ENCODE data around the gene NR3C2.

Gene NR3C2

DNA sequence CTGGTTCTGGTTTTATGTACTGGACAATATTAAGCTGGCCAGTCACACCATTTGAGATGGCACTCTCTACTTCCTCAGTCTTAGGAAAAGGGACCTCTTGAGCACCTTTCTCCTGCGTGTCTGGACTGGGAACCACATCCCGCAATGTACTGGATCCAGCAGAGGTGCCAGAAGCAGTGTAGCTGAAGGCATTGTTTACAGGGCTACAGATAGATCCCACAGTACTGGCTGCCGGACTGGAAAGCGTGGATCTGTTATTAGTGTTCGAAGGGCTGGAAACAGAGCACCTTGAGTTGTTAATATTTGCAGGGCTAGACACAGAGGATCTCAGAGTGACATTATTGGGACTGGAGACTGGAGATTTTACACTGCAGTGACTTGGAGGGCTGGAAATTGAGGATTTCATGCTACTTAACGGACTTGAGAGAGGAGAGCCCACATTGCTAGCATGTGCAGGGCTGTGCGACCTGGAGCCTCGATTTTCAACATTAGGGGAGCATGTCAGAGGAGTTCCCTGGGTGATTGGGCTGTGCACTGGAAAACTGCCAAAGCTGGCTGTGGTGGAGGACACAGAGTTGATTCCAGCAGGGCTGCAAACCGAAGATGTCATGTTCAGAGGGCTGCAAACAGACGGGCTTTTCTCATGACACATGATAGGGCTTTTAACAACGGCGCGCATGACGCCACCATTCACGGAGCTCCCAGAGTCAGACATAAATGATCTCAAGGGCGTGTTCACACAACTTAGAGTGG lies 6.4 kb downstream of the NR3C2 start:
- no peak for DNase-seq (ENCODE audit: low spot score)

DNA sequence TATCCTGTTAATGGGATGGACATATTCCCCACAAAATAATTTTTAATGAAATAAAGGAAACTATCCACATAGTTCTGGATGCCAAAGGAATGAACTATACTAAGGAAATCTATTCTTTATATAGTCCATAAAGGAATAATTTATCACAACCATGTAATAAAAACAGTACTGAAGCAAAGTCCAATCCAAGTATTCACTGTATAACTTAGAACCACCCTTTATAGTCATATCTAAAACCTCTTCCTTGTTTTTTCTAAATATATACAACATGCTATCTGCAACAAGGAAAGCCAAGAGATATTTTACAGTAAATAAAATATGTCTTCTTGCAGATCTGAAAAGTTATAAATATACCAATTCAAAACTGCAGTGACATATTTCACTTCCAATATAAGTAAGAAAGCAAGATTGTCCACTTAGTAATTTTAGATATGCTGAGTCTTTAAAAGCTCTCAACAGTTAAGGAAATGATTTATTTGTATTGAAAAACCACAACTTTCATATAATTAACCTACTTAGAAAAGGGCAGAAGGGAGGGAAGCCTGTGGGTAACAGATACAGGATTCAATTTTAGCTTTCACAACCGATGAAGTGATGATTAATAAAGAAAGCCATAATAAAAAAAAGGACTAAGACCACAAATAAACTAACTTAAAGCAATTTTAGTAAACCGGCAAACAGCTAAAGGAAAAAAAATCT lies 8.0 kb downstream of the NR3C2 start:
- DNase-seq (ENCODE audit: low spot score) = no peak

DNA sequence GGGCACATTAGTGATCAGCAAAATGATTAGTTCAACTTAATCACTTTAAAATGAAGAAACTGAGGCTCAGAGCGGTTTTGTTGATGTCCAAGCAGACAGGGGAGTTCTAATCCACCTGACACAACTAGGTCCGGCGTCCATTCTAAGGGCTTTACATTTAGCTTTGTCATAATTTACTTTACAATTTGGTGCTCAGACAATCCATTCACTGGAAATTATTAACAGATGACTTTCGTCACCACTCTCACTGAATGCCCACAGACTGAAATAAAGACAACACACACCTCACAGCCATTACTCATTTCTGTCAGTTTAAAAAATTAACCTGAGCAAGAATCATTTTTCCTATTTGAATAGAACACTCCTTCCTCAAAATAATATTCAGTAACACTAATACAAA lies 10.8 kb downstream of the NR3C2 start:
- peak; percentile 66 for DNase-seq (ENCODE audit: low spot score)

DNA sequence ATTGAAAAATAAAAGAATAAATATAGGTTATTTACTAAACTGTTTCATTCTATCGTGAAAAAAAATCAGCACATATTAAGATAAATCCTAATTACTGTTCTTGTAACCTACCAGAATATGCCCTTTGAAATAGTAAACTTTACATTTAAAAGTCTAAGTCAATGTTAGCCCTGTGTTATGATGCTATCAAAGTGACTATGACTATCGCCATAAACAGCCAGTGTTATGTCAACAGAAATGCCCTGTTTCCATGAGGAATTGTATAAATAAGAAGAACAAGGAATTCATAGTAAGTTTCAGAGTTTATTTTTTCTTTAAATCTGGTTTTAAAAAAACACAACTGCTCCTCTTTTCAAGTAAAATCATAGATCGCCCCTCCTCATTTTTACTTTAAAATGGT lies 11.4 kb downstream of the NR3C2 start:
- peak; percentile 23 for DNase-seq (ENCODE audit: low spot score)

DNA sequence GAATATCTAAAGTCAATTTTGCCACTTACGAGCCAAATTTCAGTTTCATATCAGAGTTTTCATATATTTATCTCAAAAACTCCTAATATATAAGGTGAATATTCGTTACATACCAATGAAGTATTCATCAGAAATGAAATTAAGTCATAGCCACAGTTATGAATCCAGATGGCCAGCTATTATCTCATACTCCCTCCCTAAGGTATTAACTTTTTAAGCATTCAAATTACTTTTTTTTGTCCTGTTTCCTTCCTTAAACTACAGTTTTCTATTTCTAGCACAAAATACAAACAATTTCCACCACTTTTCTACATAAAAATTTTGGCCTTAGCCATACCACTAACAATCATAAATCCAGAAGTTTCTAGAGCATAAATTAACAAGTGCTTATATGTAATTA lies 13.0 kb downstream of the NR3C2 start:
- DNase-seq (ENCODE audit: low spot score) = no peak

DNA sequence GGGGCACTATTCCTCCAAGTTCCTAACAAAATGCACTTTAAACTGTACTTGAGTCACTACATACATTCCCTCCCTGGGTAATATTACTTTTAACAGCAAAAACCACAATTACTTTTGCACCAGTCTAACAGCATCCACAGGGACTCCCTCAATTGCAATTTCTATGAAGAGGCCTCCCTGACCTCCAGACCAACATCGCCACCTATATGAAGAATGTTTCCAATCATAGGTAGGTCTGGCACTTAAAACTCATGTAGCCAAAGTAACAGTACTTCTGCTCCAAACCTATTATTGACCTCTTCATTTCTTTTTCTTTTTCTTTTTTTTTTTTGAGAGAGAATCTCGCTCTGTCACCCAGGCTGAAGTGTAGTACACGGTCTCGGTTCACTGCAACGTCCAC lies 15.6 kb downstream of the NR3C2 start:
- no peak for DNase-seq (ENCODE audit: low spot score)

DNA sequence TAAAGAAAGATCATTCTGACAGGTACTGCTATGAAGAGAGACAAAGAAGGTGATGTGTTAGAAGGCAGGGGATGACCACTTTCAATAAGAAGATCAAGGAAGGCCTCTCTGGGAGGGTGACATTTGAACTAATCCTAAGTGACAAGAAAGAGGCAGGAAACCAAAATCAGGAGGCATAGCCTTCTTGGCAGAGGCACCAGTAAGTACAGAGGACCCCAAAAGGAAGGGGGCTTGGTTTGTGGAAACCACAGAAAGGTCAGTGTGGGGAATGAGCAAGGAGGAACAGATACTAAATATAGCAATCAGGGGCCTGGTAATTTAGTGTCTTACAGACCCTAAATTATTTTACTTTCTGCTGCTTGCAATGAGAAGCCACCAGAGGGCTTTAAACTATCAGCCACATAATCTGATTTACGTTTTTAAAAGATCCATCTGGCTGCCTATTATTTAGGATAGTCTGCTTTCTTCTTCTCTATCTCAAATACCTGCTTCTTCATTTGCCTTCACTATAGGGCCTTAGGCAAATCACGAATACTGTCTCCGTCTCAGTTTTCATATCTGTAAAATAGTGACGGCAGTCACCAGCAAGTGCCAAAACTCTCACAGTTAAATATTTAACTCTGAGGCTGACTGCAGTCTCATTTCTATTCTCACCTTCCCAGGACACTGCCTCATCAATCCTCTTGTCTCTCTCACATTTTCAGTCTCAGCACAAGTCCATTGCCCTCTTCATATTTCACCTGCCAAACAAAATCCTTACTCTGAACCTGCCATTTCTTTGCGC lies 16.7 kb downstream of the NR3C2 start:
- DNase-seq (ENCODE audit: low spot score) = peak; percentile 20

DNA sequence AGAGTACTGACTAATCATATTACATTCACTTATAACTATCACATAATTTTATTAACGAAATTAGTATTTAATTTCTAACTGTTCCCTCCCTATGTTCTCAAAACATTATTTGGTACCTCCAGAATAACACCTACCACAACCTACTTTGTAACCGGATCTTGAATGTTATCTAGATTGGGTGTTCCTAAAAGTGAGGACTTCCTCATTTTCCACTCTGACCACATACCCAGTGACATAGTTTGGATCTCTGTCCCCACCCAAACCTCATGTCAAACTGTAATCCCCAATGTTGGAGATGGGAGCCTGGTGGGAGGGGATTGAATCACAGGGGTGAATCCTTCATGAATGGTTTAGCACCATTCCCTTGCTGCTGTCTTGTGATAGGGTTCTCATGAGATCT lies 21.8 kb downstream of the NR3C2 start:
- no peak for DNase-seq (ENCODE audit: low spot score)

DNA sequence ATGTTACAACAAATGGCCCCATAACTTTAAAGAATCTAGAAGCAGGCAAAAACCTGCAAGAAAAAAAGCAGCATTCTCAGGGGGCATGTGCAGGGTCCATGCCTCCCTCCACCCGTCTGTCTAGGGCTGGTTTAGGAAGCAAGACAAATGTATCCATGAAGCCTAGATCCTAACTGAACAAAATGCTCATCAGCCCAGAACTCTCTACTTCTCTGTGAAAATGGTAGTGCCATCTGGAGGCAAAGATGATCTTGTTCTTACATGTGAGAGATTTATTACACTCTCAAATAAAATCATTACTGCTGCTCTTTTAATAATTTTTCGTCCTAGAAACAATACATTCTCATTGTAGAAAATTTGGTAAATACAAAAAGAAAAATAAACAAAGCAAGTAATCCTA lies 26.7 kb downstream of the NR3C2 start:
- peak; percentile 9 for DNase-seq (ENCODE audit: low spot score)

DNA sequence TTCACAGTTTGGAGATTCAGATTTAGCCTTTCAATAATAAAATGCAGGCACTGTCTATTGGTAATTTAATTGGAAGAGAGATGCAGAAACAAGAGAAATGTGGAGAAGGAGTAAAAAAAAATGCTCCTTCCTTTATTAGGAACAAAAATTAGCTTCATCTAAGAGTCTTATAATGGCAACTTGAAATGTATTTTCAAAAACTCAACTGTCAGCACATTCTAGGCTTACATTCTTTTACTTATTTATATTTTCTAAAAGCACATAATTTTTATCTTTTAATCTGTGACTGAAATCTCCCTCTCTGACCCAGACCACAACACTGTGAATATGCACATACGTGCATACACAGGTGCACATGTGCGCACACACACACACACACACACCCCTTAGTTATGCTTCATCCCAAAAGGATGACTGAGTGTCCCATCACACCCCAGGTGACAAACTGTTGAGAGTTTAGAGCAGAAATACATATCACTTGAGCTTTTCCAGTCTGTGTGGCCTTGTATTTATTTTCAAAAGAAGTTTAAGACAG lies 29.7 kb downstream of the NR3C2 start:
- DNase-seq (ENCODE audit: low spot score) = no peak

DNA sequence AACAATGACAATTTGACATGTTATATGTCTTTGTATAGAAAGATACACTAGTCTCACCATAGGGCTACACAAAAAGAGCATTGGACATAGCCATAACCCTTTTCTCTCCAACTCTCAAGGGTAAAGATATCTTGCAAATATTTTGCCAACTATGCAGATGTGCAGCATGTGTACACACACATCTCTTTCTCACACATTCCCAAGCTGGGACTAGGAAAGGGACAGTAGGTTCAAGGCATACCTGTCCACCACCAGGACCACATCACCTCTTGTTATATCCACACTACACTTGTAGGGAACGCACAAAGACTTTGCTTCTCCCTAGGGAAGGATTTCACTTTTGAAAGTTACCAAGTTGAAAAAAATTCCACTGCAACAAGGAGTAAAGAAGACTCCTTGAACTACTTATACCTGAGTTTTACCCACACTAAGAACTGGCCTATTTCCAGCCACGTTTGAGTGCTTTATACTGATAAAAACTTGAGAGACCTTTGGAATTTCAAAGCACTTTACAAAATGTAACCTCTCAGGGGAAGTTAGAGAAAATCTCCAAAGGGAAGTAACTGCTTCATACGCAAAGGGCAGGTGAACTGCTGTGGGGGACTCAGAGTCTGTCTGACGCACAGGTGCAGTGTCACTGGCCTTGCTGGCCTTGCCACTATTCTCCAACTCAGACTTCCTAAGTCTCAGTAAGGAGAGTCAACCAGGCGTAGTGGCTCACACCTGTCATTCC lies 36.9 kb downstream of the NR3C2 start:
- DNase-seq (ENCODE audit: low spot score) = no peak

DNA sequence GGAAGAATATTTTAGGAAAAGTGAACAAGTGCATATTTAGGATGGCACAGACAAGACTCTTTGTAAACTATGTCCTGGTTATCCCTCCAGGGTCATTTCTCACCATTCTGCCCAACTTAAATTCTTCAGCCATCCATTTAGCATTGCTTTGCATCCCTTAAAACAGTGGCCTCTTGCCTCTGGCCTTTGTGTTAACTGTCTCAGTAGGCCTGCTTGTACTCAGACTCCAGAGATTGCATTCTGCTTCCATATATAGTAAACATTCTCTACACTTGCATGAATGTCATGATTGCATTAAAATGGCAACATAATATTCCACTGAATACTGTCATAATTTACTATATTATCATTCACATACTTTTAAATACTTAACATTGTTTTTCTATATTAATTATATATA lies 43.2 kb downstream of the NR3C2 start:
- DNase-seq (ENCODE audit: low spot score) = no peak

DNA sequence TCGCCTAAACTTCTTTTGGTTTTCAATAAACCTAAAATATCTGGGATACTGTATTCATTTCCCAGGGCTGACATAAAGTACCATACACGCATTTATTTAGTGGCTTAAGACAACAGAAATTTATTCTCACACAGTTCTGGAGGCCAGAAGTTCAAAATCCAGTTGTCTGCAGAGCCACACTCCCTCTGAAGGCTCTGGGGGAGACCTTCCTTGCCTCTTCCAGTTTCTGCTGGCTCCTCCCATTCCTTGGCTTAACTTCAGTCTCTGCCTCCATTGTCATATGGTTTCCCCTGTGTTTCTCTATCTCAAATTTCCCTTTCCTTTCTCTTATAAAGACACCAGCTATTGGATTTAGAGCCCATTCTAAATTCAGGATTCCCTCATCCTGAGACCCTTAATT lies 44.4 kb downstream of the NR3C2 start:
- no peak for DNase-seq (ENCODE audit: low spot score)

DNA sequence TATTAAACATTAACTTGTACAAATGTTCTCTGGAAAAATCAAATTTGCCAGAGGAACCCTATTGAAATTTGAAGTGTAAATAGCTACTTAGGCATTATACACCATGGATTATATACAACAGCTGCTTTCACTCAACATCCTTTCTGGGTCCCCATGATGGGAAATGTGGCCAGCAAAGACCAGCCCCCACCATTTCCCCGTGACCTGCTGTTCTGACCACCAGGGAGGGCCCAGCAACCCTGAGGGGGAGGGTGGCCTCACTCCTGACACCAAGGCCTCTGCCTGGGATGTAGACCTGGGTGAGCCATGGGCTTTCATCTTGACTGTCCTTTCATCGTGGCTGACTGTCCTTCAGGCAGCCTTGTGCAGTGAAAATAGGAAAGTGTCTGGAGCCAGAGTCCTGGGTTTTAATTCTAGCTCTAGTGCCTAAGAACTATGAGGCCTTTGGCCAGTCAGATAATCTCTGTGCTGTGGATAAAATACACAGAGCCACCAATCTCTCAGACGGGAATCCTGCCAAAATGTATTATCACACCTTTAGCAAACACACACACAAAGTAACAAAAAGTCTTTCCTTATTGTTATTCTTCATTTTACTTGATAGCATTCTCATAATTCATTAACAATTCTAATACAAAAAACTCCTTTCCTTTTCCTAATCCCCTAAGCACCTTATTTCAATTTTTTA lies 45.1 kb downstream of the NR3C2 start:
- DNase-seq (ENCODE audit: low spot score) = no peak

DNA sequence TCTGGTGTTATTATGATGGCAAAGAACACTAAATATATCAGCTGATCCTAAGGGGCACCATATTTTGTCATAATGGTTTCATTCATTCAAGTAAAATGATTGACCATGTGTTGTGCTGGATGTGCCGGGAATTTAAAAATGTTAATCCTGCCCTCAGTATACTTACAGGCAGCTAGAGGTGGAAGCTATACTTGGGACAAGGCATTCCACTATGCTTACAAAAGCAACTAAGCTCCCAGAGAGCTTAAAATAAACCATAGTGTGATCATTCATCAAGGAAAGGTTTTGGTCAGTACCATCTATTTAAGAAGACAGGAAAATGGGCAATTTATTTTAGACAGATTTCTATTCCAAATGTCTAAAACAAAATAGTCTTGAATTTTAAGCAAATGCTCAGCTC lies 46.4 kb downstream of the NR3C2 start:
- DNase-seq (ENCODE audit: low spot score) = no peak

DNA sequence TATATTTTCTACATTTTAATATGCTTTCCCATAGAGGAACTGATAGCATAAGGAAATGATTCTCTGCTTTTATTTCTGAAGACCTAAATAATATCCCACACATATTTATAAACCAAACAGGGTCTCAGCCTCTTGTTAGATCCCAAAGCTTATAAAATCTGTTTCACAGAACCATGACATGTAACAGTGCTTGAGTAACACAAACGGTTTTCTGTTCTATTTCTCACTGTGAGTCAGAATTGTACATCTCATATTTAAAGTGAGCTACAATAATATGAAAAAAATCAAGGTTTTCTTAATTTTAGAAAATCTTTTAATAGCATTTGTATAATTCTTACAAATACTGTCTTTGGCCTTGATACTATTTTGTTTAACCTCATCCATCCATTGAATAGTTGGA lies 51.2 kb downstream of the NR3C2 start:
- no peak for DNase-seq (ENCODE audit: low spot score)

DNA sequence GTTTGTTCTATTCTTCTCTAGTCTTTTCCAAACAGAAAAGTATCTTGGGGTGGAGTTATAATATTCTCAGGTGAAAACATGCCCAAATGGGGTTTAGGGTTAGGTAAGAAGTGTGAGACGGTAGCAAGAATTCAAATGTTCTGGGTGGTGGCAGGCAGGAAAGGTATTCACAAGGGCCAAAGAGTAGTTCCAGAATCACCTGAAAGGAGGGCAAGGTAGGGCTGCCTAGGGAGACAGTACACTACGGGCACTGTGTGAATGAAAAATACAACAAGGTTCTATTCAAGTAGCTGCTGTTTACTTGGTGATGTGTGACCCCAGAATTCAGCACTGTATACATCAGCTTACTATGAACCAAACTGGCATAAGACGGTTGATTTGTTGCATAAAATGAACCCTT lies 51.9 kb downstream of the NR3C2 start:
- no peak for DNase-seq (ENCODE audit: low spot score)

DNA sequence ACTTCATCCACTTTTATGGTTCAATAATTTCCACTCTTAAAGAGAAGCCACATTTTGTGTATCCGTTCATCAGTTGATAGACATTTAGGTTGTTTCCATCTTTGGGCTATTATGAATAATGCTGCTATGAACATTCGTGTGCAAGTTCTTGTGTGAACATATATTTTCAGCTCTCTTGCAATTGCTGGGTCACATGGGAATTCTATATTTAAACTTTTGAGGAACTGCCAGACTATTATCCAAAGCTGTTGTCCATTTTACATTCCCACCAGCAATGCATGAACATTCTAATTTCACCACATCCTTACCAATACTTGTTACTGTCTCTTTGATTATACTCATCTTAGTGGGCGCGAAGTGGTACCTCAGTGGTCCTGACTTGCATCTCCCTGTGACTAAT lies 61.9 kb downstream of the NR3C2 start:
- no peak for DNase-seq (ENCODE audit: low spot score)

DNA sequence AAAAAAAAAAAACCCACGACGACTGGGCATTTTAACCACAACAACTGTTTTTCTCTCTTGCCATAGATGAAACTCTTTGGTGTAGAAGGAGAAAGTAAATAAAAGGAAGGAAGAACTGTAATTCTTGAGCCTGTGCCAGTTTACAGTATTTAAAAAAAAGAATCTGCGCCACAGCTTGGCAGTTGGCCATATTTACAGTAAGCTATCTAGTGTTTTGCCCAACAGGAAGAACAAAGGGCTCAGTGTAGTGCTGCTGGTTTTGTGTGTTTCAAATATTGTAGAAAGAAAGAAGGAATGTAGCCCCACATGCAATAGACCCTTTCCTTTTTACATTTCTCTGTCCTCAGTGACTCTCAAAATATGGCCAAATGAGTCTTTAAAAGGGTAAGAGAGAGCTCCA lies 66.1 kb downstream of the NR3C2 start:
- peak; percentile 80 for DNase-seq (ENCODE audit: low spot score)

DNA sequence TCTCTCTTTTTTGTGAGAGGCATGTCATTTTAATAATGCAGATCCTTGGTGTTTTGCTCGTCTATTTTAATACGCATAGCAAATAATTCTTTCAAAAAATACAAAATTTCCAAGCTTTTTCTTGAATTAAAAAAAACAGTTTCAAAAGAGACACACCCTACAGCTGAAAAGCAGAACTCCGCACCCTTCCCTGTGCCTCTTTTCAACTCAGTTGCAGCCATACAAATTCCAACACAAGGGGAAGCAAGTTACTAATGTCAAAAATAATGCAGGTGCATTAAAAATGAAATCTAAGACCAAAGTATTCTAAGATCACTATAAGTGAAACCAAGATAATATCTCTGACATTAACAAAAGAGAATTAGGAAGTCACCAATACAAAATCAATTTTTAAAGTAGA lies 66.6 kb downstream of the NR3C2 start:
- DNase-seq (ENCODE audit: low spot score) = no peak

DNA sequence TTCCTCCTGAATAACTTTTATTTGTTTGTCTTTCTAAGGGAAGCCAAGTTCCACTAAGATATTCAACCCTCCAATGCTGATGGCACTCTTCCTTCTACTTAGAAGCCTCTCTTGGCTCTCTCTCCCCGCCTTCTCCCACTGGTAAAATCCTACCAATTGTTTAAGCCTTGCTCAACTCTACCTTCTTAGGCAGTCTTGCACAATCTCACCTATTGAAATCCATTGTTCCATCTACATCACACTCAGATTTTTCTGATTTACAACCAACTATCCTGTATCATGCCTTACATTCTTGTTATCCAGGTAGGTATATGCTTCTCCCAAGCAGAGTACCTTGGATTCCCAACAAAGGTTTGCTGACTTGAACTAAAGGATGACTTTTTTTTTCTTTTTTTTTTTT lies 69.1 kb downstream of the NR3C2 start:
- no peak for DNase-seq (ENCODE audit: low spot score)

DNA sequence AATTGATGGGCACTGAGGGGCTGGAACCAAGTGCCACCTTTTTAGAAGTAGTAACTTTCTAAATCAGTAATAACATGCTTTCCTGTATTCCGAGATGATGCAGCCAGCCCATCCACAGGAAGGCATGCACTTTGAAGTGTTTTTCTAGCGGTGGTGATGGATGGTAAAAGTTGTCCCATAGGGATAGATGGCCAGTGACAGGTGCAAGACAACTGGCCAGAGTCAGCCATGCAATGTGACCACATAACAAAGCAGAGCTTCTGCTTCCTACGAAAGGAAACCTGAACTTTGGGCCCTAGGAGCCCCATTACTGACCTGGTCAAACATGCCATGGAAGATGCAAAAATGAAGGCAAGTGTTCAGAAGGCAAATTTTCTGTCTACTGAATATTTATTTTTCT lies 72.3 kb downstream of the NR3C2 start:
- no peak for DNase-seq (ENCODE audit: low spot score)

Measured in kidney tubule cell (primary cell).